Smooth muscle cell (in vitro differentiated cells): Measurements from ENCODE around the gene CCDC43. TPM values are rescaled to one million over a fixed set of nuclear protein-coding genes. Genes with fewer than 3 reads are reported as not detected.

ENCODE experiments used
- DNase-seq: peaks from one replicate; lab custom pipeline; 2025; ENCODE audit not compliant: unreplicated experiment; lab: John Stamatoyannopoulos, UW
- H2AFZ ChIP-seq: fragments of 200-600 bp; sonication (generic); 2 replicates; pipeline ENCODE4 v1.6.0; 2016; ENCODE audit warnings: antibody characterized with exemption, low read depth, mild to moderate bottlenecking
- H3F3A ChIP-seq: fragments of 200-600 bp; sonication (generic); 2 replicates; pipeline ENCODE4 v1.6.0; 2017; ENCODE audit warnings: antibody characterized with exemption, low read depth
- H3K27ac ChIP-seq: fragments of 200-600 bp; sonication (generic); 2 replicates; pipeline ENCODE4 v1.5.1; 2016; ENCODE audit warnings: low read depth, mild to moderate bottlenecking
- H3K27me3 ChIP-seq: fragments of 200-600 bp; sonication (generic); 2 replicates; pipeline ENCODE4 v1.6.1; 2016; ENCODE audit warnings: low read depth, mild to moderate bottlenecking
- H3K36me3 ChIP-seq: fragments of 200-600 bp; sonication (generic); 2 replicates; pipeline ENCODE4 v1.5.1; 2016; ENCODE audit warnings: low read depth
- H3K4me1 ChIP-seq: fragments of 200-600 bp; sonication (generic); 2 replicates; pipeline ENCODE4 v1.5.1; 2016; ENCODE audit warnings: low read depth
- H3K4me2 ChIP-seq: fragments of 200-600 bp; sonication (generic); 2 replicates; pipeline ENCODE4 v1.6.0; 2016; ENCODE audit warnings: mild to moderate bottlenecking
- H3K4me3 ChIP-seq: fragments of 200-600 bp; sonication (generic); 2 replicates; pipeline ENCODE4 v1.5.1; 2016; ENCODE audit warnings: mild to moderate bottlenecking
- H3K79me2 ChIP-seq: fragments of 200-600 bp; sonication (generic); 2 replicates; pipeline ENCODE4 v1.6.0; 2016; ENCODE audit warnings: low read depth, mild to moderate bottlenecking
- H3K9ac ChIP-seq: fragments of 200-600 bp; sonication (generic); 2 replicates; pipeline ENCODE4 v1.6.0; 2016; ENCODE audit warnings: low read depth
- H3K9me3 ChIP-seq: fragments of 200-600 bp; sonication (generic); replicated peaks from 2 replicates; pipeline ENCODE4 v1.5.1; 2016; ENCODE audit warnings: low read depth
- H4K20me1 ChIP-seq: fragments of 200-600 bp; sonication (generic); 2 replicates; pipeline ENCODE4 v1.6.0; 2016; ENCODE audit warnings: low read depth
- CTCF ChIP-seq: fragments of 200-600 bp; sonication (generic); IDR thresholded peaks from 2 replicates; pipeline ENCODE4 v1.5.1; 2017; ENCODE audit warnings: borderline replicate concordance, mild to moderate bottlenecking, antibody characterized with exemption; ENCODE audit not compliant: insufficient read depth, poor library complexity, severe bottlenecking
- WGBS: methylation state at CpG from one replicate; pipeline ENCODE4 v1.1.7; 2016; ENCODE audit warnings: low lambda C conversion rate; 5-methylcytosine and 5-hydroxymethylcytosine counted together
- polyA plus RNA-seq: library from polyadenylated mRNA; unstranded; fragments of >200 nt; fragmentation: Nextera tagmentation; extraction: Ambion mirVana; gene quantifications from 2 replicates; pipeline ENCODE4 v1.2.1, GENCODE V29; 2016
- total RNA-seq: library from RNA; depleted of rRNA; stranded (reverse); fragments of >200 nt; gene quantifications from 2 replicates; pipeline ENCODE4 v1.2.3, GENCODE V29; 2014

CCDC43 gene
- total and polyA plus RNA-seq, 2 experiments from 2014 or later = 19.3 to 26.9 TPM

DNA sequence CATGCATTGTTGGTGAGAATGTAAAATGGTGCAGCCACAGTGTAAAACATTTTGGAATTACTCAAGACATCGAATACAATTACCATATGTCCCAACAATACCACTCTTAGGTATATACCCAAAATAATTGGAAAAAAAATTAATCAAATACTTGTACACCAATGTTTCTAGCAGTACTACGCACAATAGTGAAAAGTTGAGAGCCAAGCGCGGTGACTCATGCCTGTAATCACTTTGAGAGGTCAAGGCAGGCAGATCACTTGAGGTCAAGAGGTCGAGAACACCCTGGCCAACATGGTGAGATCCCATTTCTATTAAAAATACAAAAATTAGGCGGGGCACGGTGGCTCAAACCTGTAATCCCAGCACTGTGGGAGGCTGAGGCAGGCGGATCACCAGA lies 36.8 kb downstream of the CCDC43 start:
- Histone ChIP-seq H3K9ac (no peak overlapping the region), H3K9me3 (no peaks in the 10 kb centered on the region), H3K4me3 (no peak overlapping the region), H3K27ac (no peak overlapping the region), H3K27me3 (peaks cover 57% of the 10 kb centered on the region), H4K20me1 (no peaks in the 10 kb centered on the region), H3K36me3 (no peaks in the 10 kb centered on the region), H2AFZ (no peak overlapping the region), H3K4me2 (no peak overlapping the region), H3F3A (no peaks in the 10 kb centered on the region), H3K79me2 (no peaks in the 10 kb centered on the region), H3K4me1 (no peaks in the 10 kb centered on the region)
- WGBS = 79% methylated on average over 8 of the region's 8 CpGs
- no peak for DNase-seq
- TF ChIP-seq CTCF = no peak

- DNase-seq = no peak
- H3K4me1 ChIP-seq = no peaks in the 10 kb centered on the region
- peaks cover 42% of the 10 kb centered on the region for H3K27me3 ChIP-seq
- no peaks in the 10 kb centered on the region for H3K36me3 ChIP-seq
- no peaks in the 10 kb centered on the region for H3K79me2 ChIP-seq
- 82% methylated on average over 5 of the region's 5 CpGs for WGBS
- no peak overlapping the region for H2AFZ ChIP-seq
- no peaks in the 10 kb centered on the region for H3K9me3 ChIP-seq
- no peak overlapping the region for H3K4me2 ChIP-seq
- TF ChIP-seq CTCF = no peak
- no peaks in the 10 kb centered on the region for H3F3A ChIP-seq
- H3K9ac ChIP-seq = no peak overlapping the region
- no peak overlapping the region for H3K27ac ChIP-seq
- H4K20me1 ChIP-seq = no peaks in the 10 kb centered on the region
- no peak overlapping the region for H3K4me3 ChIP-seq
Measured at GRCh38 chr17:44651228-44651627, 38.3 kb downstream of the CCDC43 start.

- no peak for TF ChIP-seq CTCF
- no peaks in the 10 kb centered on the region for H3K79me2 ChIP-seq
- no peak overlapping the region for H3K27ac ChIP-seq
- DNase-seq = no peak
- H3K4me3 ChIP-seq = no peak overlapping the region
- 83% methylated on average over 2 of the region's 2 CpGs for WGBS
- H3K9me3 ChIP-seq = no peaks in the 10 kb centered on the region
- no peak overlapping the region for H2AFZ ChIP-seq
- H3K36me3 ChIP-seq = no peaks in the 10 kb centered on the region
- no peaks in the 10 kb centered on the region for H4K20me1 ChIP-seq
- H3K9ac ChIP-seq = no peak overlapping the region
- no peak overlapping the region for H3K4me2 ChIP-seq
- H3K4me1 ChIP-seq = no peaks in the 10 kb centered on the region
- peaks cover 19% of the 10 kb centered on the region for H3K27me3 ChIP-seq
- H3F3A ChIP-seq = no peaks in the 10 kb centered on the region
Measured at GRCh38 chr17:44648963-44649362, 40.6 kb downstream of the CCDC43 start.

- H3K79me2 ChIP-seq = no peaks in the 10 kb centered on the region
- H3K4me1 ChIP-seq = no peaks in the 10 kb centered on the region
- TF ChIP-seq CTCF = no peak
Measured at GRCh38 chr17:44647736-44648135, 41.8 kb downstream of the CCDC43 start.

More at GRCh38 chr17:44647736-44648135, 41.8 kb downstream of the CCDC43 start:
- H3K36me3 ChIP-seq = no peaks in the 10 kb centered on the region
- H3F3A ChIP-seq = no peaks in the 10 kb centered on the region
- H3K4me3 ChIP-seq = no peak overlapping the region
- H3K4me2 ChIP-seq = no peak overlapping the region
- no peak overlapping the region for H2AFZ ChIP-seq
- no peak overlapping the region for H3K9ac ChIP-seq
- H3K27me3 ChIP-seq = peaks cover 13% of the 10 kb centered on the region
- no peaks in the 10 kb centered on the region for H4K20me1 ChIP-seq
- DNase-seq = no peak
- no peak overlapping the region for H3K27ac ChIP-seq
- no peaks in the 10 kb centered on the region for H3K9me3 ChIP-seq
